ENCODE results near the gene RRP1. TPM values are rescaled to one million over a fixed set of nuclear protein-coding genes. Genes with fewer than 3 reads are reported as not detected.
"Not testable (repeated sequence)": the region's sequence is repeated elsewhere in the genome, so short reads cannot be mapped to it uniquely, and the experiment has no call there.

The RRP1 gene
- total and polyA plus RNA-seq, 5 donors: 7.2 to 12.9 (median 10.4) TPM

GRCh38 chr21:43819511-43820405, 30.4 kb downstream of the RRP1 start:
- ATAC-seq (no peak), DNase-seq (peak in 2 of 3 donors; percentile 38 to 47)
- H3K27me3 ChIP-seq (ENCODE audit: control insufficient read depth, insufficient read depth): no peaks in the 10 kb centered on the region
- H3K9me3 ChIP-seq (ENCODE audit: control insufficient read depth, low read length): no peaks in the 10 kb centered on the region
- H3K27ac ChIP-seq (ENCODE audit: low read length): no peak overlapping the region
- intact Hi-C loops (cut with DNase I): no loop called here
- no peaks in the 10 kb centered on the region for H3K4me1 ChIP-seq (ENCODE audit: control insufficient read depth, insufficient read depth, low read length)
- 91% methylated on average over 25 of the region's 25 CpGs for WGBS
- H3K4me3 ChIP-seq (ENCODE audit: low read length): no peak overlapping the region

- ATAC-seq: no peak
- peak in 1 of 3 donors; percentile 7 for DNase-seq
- 93% methylated on average over 11 of the region's 11 CpGs for WGBS
- no peak overlapping the region for H3K4me3 ChIP-seq (ENCODE audit: low read length)
- intact Hi-C loops (cut with DNase I): no loop called here
- H3K9me3 ChIP-seq (ENCODE audit: control insufficient read depth, low read length): no peaks in the 10 kb centered on the region
- H3K4me1 ChIP-seq (ENCODE audit: control insufficient read depth, insufficient read depth, low read length): no peaks in the 10 kb centered on the region
- H3K27me3 ChIP-seq (ENCODE audit: control insufficient read depth, insufficient read depth): no peaks in the 10 kb centered on the region
- H3K27ac ChIP-seq (ENCODE audit: low read length): no peak overlapping the region
Observed at GRCh38 chr21:43820466-43820865, 31.1 kb downstream of the RRP1 start.

- H3K27ac ChIP-seq (ENCODE audit: low read length); H3K27me3 ChIP-seq (ENCODE audit: control insufficient read depth, insufficient read depth); H3K9me3 ChIP-seq (ENCODE audit: control insufficient read depth, low read length); intact Hi-C loops (cut with DNase I); H3K4me1 ChIP-seq (ENCODE audit: control insufficient read depth, insufficient read depth, low read length); ATAC-seq; H3K4me3 ChIP-seq (ENCODE audit: low read length): not testable (repeated sequence)
- 96% methylated on average over 25 of the region's 25 CpGs for WGBS
- peak in 2 of 3 donors; percentile 29 to 37 for DNase-seq
Observed at GRCh38 chr21:43822166-43822565, 32.8 kb downstream of the RRP1 start.

GRCh38 chr21:43822741-43823140, 33.4 kb downstream of the RRP1 start:
- H3K4me1 ChIP-seq (ENCODE audit: control insufficient read depth, insufficient read depth, low read length); H3K9me3 ChIP-seq (ENCODE audit: control insufficient read depth, low read length); ATAC-seq; H3K27me3 ChIP-seq (ENCODE audit: control insufficient read depth, insufficient read depth); H3K27ac ChIP-seq (ENCODE audit: low read length); DNase-seq; intact Hi-C loops (cut with DNase I); H3K4me3 ChIP-seq (ENCODE audit: low read length): not testable (repeated sequence)
- 95% methylated on average over 2 of the region's 5 CpGs for WGBS

GRCh38 chr21:43824333-43825241, 35.2 kb downstream of the RRP1 start:
- H3K4me1 ChIP-seq (ENCODE audit: control insufficient read depth, insufficient read depth, low read length): no peaks in the 10 kb centered on the region
- no peak overlapping the region for H3K27ac ChIP-seq (ENCODE audit: low read length)
- H3K27me3 ChIP-seq (ENCODE audit: control insufficient read depth, insufficient read depth): no peaks in the 10 kb centered on the region
- ATAC-seq (no peak), DNase-seq (peak in 2 of 3 donors; percentile 32 to 39)
- no peak overlapping the region for H3K4me3 ChIP-seq (ENCODE audit: low read length)
- WGBS: 71% methylated on average over 17 of the region's 17 CpGs
- no peaks in the 10 kb centered on the region for H3K9me3 ChIP-seq (ENCODE audit: control insufficient read depth, low read length)
- intact Hi-C loops (cut with DNase I): no loop called here

GRCh38 chr21:43825242-43825935, 36.0 kb downstream of the RRP1 start:
- no peak overlapping the region for H3K4me3 ChIP-seq (ENCODE audit: low read length)
- ATAC-seq: peak in 1 of 2 donors; percentile 20
- no peaks in the 10 kb centered on the region for H3K27me3 ChIP-seq (ENCODE audit: control insufficient read depth, insufficient read depth)
- H3K27ac ChIP-seq (ENCODE audit: low read length): no peak overlapping the region
- DNase-seq: peak in 2 of 3 donors; percentile 40 to 44
- intact Hi-C loops (cut with DNase I): no loop called here
- no peaks in the 10 kb centered on the region for H3K9me3 ChIP-seq (ENCODE audit: control insufficient read depth, low read length)
- H3K4me1 ChIP-seq (ENCODE audit: control insufficient read depth, insufficient read depth, low read length): no peaks in the 10 kb centered on the region
- WGBS: 87% methylated on average over 24 of the region's 24 CpGs

- Histone ChIP-seq H3K9me3 (ENCODE audit: control insufficient read depth, low read length) (no peaks in the 10 kb centered on the region), H3K4me1 (ENCODE audit: control insufficient read depth, insufficient read depth, low read length) (no peaks in the 10 kb centered on the region), H3K27me3 (ENCODE audit: control insufficient read depth, insufficient read depth) (no peaks in the 10 kb centered on the region), H3K4me3 (ENCODE audit: low read length) (no peak overlapping the region), H3K27ac (ENCODE audit: low read length) (no peak overlapping the region)
- intact Hi-C loops (cut with DNase I): no loop called here
- 55% methylated on average over 31 of the region's 31 CpGs for WGBS
- peak; percentile 15 to 37 for ATAC-seq
- DNase-seq: peak in 2 of 3 donors; percentile 53 to 59
Observed at GRCh38 chr21:43825936-43826622, 36.7 kb downstream of the RRP1 start.

- DNase-seq (peak in 1 of 3 donors; percentile 48), ATAC-seq (peak; percentile 17 to 22)
- H3K4me1 ChIP-seq (ENCODE audit: control insufficient read depth, insufficient read depth, low read length): no peaks in the 10 kb centered on the region
- 55% methylated on average over 8 of the region's 8 CpGs for WGBS
- H3K9me3 ChIP-seq (ENCODE audit: control insufficient read depth, low read length): no peaks in the 10 kb centered on the region
- H3K27ac ChIP-seq (ENCODE audit: low read length): no peak overlapping the region
- H3K4me3 ChIP-seq (ENCODE audit: low read length): no peak overlapping the region
- intact Hi-C loops (cut with DNase I): no loop called here
- H3K27me3 ChIP-seq (ENCODE audit: control insufficient read depth, insufficient read depth): no peaks in the 10 kb centered on the region
Observed at GRCh38 chr21:43826623-43826974, 37.2 kb downstream of the RRP1 start.

- ATAC-seq (peak; percentile 28 to 45), DNase-seq (peak in 2 of 3 donors; percentile 57 to 66)
- Histone ChIP-seq H3K27ac (ENCODE audit: low read length) (no peak overlapping the region), H3K9me3 (ENCODE audit: control insufficient read depth, low read length) (no peaks in the 10 kb centered on the region), H3K4me1 (ENCODE audit: control insufficient read depth, insufficient read depth, low read length) (no peaks in the 10 kb centered on the region), H3K4me3 (ENCODE audit: low read length) (no peak overlapping the region), H3K27me3 (ENCODE audit: control insufficient read depth, insufficient read depth) (no peaks in the 10 kb centered on the region)
- intact Hi-C loops (cut with DNase I): no loop called here
- 55% methylated on average over 18 of the region's 18 CpGs for WGBS
Observed at GRCh38 chr21:43827015-43827611, 37.7 kb downstream of the RRP1 start.

GRCh38 chr21:43829161-43829560, 39.8 kb downstream of the RRP1 start:
- no peaks in the 10 kb centered on the region for H3K4me1 ChIP-seq (ENCODE audit: control insufficient read depth, insufficient read depth, low read length)
- ATAC-seq (no peak), DNase-seq (no peak)
- H3K4me3 ChIP-seq (ENCODE audit: low read length): no peak overlapping the region
- WGBS: 86% methylated on average over 12 of the region's 12 CpGs
- intact Hi-C loops (cut with DNase I): no loop called here
- no peak overlapping the region for H3K27ac ChIP-seq (ENCODE audit: low read length)
- H3K9me3 ChIP-seq (ENCODE audit: control insufficient read depth, low read length): no peaks in the 10 kb centered on the region
- H3K27me3 ChIP-seq (ENCODE audit: control insufficient read depth, insufficient read depth): no peaks in the 10 kb centered on the region

Measured in right cardiac atrium (tissue), 5 donors.